Measurements from ENCODE around the gene DDX59. TPM values are rescaled to one million over a fixed set of nuclear protein-coding genes. Genes with fewer than 3 reads are reported as not detected.

Gene DDX59
- total RNA-seq, 1 experiment from 2014 or later, result 19.4 TPM

GRCh38 chr1:200652378-200652777 lies 17.3 kb downstream of the DDX59 start:
- TF ChIP-seq IRF2 (CRISPR knock-in tag; IDR thresholded peaks at IDR 0.05; ENCODE audit: borderline replicate concordance, low read depth), result no peak
- H3K27me3 Mint-ChIP-seq (ENCODE audit: low read depth), result no peaks in the 10 kb centered on the region
- peaks cover 12% of the 10 kb centered on the region for H3K4me1 Mint-ChIP-seq
- no peak overlapping the region for H3K27ac Mint-ChIP-seq
- POLR2A ChIA-PET, result no interaction called here
- CTCF ChIA-PET, result interaction anchor here (0.7 kb wide), 1 partner anchor 94 kb away, joined by 5 read pairs; no protein-coding TSS in a partner anchor
- ATAC-seq (no peak), DNase-seq (ENCODE audit: low spot score) (no peak)
- no peaks in the 10 kb centered on the region for H3K9me3 Mint-ChIP-seq
- H3K36me3 Mint-ChIP-seq, result peaks cover 35% of the 10 kb centered on the region
- no peak overlapping the region for H3K4me3 Mint-ChIP-seq

GRCh38 chr1:200646515-200646914 lies 23.2 kb downstream of the DDX59 start:
- H3K36me3 Mint-ChIP-seq, result peaks cover 31% of the 10 kb centered on the region
- DNase-seq (ENCODE audit: low spot score) (no peak), ATAC-seq (no peak)
- no peaks in the 10 kb centered on the region for H3K9me3 Mint-ChIP-seq
- CTCF ChIA-PET, result no interaction called here
- H3K4me1 Mint-ChIP-seq, result no peaks in the 10 kb centered on the region
- POLR2A ChIA-PET, result no interaction called here
- H3K27me3 Mint-ChIP-seq (ENCODE audit: low read depth), result no peaks in the 10 kb centered on the region
- H3K27ac Mint-ChIP-seq, result no peak overlapping the region
- no peak overlapping the region for H3K4me3 Mint-ChIP-seq
- TF ChIP-seq TEAD4 (CRISPR knock-in tag; IDR thresholded peaks at IDR 0.05) (no peak), ATF2 (CRISPR knock-in tag; IDR thresholded peaks at IDR 0.05; ENCODE audit: borderline replicate concordance, low read depth) (no peak), NFYB (CRISPR knock-in tag; conservative IDR thresholded peaks at IDR 0.05; ENCODE audit: low read depth) (no peak), GRHL2 (CRISPR knock-in tag; IDR thresholded peaks at IDR 0.05; ENCODE audit: insufficient replicate concordance, severe bottlenecking) (no peak), JAZF1 (CRISPR knock-in tag; IDR thresholded peaks at IDR 0.05) (no peak), CREM (CRISPR knock-in tag; IDR thresholded peaks at IDR 0.05) (no peak), ZNF317 (CRISPR knock-in tag; IDR thresholded peaks at IDR 0.05; ENCODE audit: borderline replicate concordance, low read depth) (no peak), NR2C2 (CRISPR knock-in tag; IDR thresholded peaks at IDR 0.05) (no peak), CREB1 (CRISPR knock-in tag; IDR thresholded peaks at IDR 0.05) (no peak), FOXP1 (CRISPR knock-in tag; IDR thresholded peaks at IDR 0.05; ENCODE audit: borderline replicate concordance) (no peak), ATF6 (CRISPR knock-in tag; IDR thresholded peaks at IDR 0.05) (no peak), ZNF219 (CRISPR knock-in tag; IDR thresholded peaks at IDR 0.05; ENCODE audit: borderline replicate concordance) (no peak), NR3C1 (CRISPR knock-in tag; conservative IDR thresholded peaks at IDR 0.05; ENCODE audit: low read depth) (no peak), FOXP4 (CRISPR knock-in tag; IDR thresholded peaks at IDR 0.05) (no peak)

- no peaks in the 10 kb centered on the region for H3K4me1 Mint-ChIP-seq
- CTCF ChIA-PET, result interaction anchor here (0.6 kb wide), 1 partner anchor 1112 kb away, joined by 3 read pairs; no protein-coding TSS in a partner anchor
- TF ChIP-seq PRDM15 (CRISPR knock-in tag; IDR thresholded peaks at IDR 0.05) (no peak), ZNF219 (CRISPR knock-in tag; IDR thresholded peaks at IDR 0.05; ENCODE audit: borderline replicate concordance) (no peak), IRF1 (CRISPR knock-in tag; IDR thresholded peaks at IDR 0.05) (no peak), GTF2I (CRISPR knock-in tag; conservative IDR thresholded peaks at IDR 0.05) (no peak), MXD4 (CRISPR knock-in tag; IDR thresholded peaks at IDR 0.05; ENCODE audit: borderline replicate concordance) (no peak), TCF7 (CRISPR knock-in tag; IDR thresholded peaks at IDR 0.05; ENCODE audit: low read depth) (no peak), SMAD4 (CRISPR knock-in tag; IDR thresholded peaks at IDR 0.05) (no peak)
- no peak for DNase-seq (ENCODE audit: low spot score)
- no peak overlapping the region for H3K4me3 Mint-ChIP-seq
- no peak for ATAC-seq
- no peak overlapping the region for H3K27ac Mint-ChIP-seq
- H3K36me3 Mint-ChIP-seq, result peaks cover 31% of the 10 kb centered on the region
- no peaks in the 10 kb centered on the region for H3K9me3 Mint-ChIP-seq
- no peaks in the 10 kb centered on the region for H3K27me3 Mint-ChIP-seq (ENCODE audit: low read depth)
- POLR2A ChIA-PET, result interaction anchor here (0.7 kb wide), 1 partner anchor 105 kb away, joined by 9 read pairs; no protein-coding TSS in a partner anchor
These were observed 25.7 kb downstream of the DDX59 start for GRCh38 chr1:200644021-200644420.
